ENCODE measurements around the gene ERG28.
"Not testable (repeated sequence)": the region's sequence is repeated elsewhere in the genome, so short reads cannot be mapped to it uniquely, and the experiment has no call there.

ERG28 gene, protein sequence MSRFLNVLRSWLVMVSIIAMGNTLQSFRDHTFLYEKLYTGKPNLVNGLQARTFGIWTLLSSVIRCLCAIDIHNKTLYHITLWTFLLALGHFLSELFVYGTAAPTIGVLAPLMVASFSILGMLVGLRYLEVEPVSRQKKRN

DNA sequence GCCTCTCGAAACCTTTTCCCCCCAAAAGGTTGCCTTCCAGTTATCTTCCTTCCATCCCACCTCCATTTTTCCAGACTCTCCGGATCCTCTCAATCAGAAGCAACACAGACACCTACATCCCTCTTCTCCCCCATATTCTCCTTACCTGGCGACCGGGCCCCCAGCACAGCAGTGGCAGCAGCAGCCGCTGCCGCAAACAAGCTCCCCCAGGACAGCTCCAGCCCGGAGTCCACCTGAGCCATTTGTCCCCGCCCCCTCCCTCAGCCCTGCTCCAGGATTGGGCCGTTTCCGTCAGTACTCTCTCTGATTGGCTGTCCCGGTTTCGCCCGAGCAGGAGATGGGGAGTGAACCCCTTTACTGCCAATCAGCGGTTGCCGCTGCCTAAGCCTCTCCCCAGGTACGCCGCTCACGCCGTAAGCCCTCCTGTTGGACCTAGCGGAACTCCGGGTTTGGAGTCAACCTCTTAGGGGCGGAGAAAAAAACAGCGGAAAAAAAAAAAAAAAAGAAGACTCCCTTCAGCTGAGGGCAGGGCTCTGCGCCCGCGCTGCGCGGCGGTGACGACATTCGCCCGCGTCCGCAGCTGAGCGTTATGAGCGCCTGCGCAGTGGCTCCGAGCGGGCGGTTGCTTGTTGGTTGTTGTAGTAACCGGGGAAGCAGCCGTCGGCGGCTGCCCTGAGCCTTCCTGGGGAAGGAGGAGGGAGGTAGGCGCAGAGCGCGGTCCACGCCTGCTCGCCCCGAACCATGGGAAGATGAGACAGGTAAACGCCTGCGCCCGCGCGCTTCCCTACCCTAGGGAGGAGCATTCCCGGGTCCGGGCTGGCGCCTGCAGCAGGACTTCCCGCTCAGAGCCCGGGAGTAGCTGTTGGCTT, at the start of gene ERG28, which contains the start of gene TTLL5:
ERG28 (minus strand) TSS at position 247 of the 869 bp plus-strand sequence. CDS start 3,374 bp downstream, outside the sequence.
TTLL5 (plus strand) TSS at position 617 of the 869 bp plus-strand sequence. CDS start 1,904 bp downstream, outside the sequence.
- DNase-seq (ENCODE audit: low read depth): peak; percentile 99

DNA sequence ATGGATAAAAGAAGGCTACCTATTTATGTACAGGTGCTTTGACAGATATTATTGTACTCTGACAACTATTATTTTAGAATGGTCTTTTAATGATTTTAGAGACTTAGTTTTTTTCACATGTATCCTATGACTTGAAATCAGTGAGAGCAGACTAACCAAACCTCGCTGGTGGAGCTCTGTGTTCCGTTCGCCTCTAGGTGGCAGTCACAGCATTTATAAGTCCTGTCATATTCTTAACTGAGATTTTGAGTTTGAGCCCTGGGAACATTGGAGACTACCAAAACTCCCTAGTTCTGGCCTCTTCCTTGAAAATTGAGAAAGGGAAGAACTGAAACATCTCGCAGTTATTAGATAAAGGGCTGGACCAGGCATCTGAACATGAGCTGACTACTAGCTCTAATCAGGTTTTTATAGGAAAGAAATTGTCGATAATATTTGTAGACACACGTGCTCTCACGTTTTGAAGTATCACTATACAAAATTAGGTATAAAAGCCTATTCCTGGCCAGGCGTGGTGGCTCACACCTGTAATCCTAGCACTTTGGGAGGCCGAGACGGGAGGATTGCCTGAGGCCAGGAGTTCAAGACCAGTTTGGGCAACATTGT, 48.6 kb upstream of the ERG28 start:
- DNase-seq (ENCODE audit: low read depth): peak; percentile 80

DNA sequence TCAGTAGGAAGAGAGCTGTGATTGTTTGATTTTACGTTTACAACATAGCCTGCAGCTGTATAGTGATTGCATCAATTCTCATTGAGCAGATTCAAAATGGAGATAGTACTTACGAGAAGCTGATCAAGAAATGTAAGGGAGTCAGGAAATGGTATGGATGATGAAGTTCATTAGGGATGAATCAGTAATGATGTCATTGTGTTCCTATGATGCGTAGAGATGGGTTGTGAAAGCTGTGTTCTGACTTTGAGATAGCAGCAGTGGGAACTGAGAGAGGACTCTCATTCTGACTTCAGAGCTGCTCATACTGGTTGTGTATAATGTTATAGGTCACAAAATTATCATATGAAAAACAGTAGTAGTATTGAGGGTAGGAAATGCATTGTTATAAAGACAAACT, 44.3 kb upstream of the ERG28 start:
- no peak for DNase-seq (ENCODE audit: low read depth)

DNA sequence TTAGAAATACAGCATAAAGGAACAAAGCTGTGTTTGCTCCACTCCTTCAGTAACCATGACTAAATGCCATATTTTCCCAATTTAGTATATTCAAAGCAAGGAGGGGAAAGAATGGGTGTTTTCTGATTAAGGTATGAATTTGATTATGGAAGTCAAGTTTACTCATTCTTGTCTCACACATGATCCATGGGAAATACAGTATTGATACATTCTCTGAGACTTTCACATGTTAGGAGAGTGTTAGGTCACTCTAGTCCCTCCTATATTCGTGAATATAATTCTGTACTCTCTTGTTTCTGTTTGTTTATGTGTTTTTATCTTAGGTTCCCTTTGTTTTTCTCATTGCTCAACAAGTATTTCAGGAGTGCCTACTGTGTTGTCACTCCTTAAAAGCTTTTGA, 42.8 kb upstream of the ERG28 start:
- DNase-seq (ENCODE audit: low read depth): no peak

DNA sequence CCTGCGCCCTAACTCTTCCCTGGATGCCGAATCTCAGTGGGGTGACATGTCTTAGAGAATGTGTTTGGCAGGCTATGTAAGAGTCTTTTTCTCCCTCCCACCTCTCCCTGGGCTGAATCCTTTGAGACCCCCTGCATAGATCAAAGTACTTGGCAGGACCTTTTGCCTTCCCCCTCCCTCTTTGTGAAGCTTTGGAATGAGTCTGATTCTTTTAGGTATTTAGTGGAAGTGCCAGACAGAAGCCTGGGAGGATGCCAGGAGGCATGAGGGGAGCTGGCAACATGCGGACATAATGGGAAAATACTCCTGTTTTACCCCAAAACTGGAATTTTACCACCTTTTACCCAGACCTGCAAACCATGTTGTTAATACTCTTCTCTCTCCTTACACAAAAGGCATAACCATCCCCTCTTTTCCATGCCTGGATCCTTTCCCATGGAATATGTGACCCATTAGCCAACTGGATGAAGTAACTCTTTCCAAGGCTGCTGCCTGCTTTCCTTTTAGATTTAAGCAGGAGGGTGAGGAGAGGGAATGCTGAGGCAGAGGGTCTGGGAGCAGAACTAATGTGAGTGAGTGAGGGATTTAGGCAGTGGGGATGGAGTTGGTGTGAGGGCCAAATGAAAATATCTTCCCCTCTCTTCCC, 42.1 kb upstream of the ERG28 start:
- peak; percentile 3 for DNase-seq (ENCODE audit: low read depth)

DNA sequence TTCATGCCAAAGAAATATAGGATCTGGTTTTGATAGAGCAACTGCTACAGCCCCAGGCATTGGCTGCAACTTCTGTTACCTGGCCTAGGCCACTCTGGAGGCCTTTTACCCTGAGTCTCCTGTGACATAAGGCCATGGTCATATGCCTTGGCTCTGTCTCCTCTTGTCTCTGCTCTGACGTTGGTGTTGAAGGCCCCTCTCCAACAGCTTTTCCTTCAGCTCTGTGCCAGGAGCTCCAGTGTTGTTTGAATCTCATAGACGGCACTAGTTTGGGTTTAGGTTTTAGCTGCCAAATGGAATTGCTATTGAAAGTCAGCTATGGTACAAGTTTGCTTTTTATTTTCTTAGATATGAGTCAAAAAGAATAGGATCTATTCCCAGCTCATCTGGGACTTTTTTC, 41.4 kb upstream of the ERG28 start:
- DNase-seq (ENCODE audit: low read depth): no peak

DNA sequence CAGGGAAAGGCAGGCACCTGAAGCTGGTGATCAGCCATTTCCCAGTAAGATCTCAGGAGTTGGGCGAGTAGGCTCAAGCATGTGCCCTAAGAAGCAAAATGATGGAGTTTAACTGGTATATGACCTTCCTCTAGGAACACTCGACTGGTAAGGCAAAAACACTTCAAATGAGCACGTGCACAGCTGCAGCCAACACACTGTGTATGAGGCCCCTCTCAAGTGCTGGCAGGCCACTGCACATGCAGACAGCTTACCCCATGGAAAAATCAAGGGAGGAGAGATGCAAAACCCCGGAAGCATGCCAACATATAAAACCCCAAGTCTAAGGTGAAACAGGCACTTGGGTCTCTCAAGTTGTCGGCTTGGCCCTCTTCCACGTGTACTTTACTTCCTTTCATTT, 39.6 kb upstream of the ERG28 start:
- DNase-seq (ENCODE audit: low read depth): no peak

DNA sequence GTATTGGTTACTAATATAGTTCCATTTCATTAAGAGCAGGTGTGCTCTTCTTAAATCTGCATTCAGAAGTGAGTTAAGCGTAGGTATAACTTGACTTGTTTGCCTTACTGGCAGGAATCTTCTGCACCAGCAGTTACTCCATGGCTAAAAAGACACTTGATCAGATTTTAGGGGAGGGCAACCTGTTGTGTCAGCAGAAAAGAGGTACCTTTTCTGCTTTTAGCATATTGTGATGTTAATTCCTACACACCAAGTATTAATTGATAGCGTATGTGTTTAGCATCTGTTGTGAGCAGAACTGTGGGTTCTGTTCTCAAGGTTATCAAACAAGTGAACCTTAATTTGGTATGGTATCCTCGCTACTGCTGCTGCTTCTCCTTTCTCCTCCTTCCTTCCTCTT, 38.7 kb upstream of the ERG28 start:
- DNase-seq (ENCODE audit: low read depth): no peak

DNA sequence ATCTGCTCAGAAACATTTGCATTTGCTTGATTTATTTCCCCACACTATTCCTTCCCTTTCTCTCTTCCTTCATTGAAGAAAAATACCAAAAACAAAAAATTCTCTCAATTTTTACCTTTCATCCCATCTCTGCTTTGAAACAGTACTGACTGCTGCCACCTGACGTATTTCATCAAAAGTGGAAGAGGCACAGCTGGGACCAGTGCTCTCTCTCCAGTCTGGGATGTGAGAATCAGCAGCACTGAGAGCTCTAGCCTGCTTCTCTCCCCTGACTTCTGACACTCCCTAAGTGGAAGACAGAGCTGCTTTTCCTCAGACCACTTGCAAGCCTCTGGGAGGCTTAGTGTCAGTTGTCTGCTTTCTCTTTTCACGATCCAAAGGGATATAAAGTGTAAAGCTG, 37.2 kb upstream of the ERG28 start:
- DNase-seq (ENCODE audit: low read depth): no peak

DNA sequence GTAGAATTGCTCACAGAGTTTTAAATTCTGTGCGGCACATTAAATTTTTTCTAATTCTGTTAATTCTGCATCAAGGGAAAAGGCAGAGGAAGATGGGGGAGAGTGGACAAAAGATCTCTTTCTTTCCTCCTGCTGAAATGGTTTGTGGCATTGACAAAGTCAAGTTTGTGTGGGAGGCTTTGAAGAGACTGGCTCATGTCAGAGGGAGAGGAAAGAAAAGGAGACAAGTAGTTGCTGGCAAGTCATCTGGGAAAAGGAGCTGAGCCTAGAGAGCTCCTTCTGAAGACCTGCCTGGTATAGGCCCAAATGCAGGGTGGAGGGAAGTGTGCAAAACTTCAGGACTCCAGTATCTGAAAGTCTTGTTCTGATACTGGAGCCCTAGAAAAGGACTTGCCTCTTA, 36.7 kb upstream of the ERG28 start:
- no peak for DNase-seq (ENCODE audit: low read depth)

DNA sequence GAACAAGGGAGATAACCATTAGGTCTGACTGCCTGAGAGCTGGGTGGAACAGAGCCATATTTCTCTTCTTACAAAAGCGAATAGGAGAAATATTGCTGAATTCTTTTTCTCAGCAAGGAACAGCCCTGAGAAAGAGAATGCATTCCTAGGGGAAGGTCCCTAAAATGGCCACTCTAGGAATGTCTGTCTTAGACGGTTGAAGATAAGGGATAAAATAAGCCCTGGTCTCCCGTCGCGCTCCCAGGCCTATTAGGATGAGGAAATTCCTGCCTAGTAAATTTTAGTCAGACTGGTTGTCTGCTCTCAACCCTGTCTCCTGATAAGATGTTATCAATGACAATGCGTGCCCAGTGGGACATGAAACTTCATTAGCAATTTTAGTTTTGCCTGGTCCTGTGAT, 34.3 kb upstream of the ERG28 start:
- not testable (repeated sequence) for DNase-seq (ENCODE audit: low read depth)

DNA sequence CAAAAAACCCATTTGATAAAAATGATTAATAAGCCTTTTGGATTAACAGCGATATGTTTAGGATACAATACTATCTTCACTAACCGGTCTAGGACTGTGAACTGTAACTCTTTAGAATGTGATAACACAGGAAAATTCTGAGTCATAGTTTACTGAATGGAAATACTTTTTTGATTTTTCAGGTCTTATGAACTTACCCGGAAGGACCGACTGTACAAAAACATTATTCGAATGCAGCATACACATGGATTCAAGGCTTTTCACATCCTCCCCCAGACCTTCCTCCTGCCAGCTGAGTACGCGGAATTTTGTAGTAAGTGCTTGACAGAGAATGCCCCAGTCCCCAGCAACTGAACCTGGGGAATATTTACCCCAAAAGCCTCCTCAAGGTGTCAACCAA, 29.3 kb upstream of the ERG28 start:
- DNase-seq (ENCODE audit: low read depth): no peak

DNA sequence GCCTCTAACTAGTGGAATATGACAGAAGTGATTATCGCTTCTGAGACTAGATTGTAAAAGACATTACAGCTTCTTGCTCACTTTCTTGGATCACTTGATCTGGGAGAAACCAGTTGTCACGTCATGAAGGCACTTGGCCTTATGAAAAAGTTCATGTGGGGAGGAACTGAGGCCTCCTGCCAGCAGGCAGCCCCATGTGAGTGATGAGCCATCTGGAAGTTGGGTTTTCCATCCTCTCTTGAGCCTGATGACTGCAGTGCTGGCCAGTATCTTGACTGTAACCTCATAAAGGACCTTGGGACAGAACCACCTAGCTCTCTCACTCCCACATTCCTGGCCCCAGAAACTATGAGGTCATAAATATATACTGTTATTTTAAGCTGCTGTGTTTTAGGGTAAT, 28.3 kb upstream of the ERG28 start:
- peak; percentile 40 for DNase-seq (ENCODE audit: low read depth)

DNA sequence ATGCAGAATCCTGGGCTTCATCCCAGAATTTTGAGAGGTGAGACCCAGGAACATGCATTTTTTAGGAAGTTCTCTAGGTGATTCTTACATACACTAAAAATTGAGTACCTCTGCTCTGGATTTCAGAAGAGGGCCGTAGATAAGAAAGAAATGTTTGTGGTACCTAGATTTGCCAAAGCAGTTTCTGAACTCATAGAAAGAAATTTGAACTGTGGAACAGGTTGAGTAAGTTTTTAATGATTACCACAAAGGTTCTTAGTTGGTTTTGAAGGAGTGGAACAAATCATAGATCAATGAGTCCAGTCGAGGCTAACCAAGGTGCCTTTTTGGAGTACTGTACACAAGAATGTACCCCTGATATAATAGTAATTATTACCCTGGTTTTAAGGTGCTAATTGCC, 25.2 kb upstream of the ERG28 start:
- DNase-seq (ENCODE audit: low read depth): no peak

DNA sequence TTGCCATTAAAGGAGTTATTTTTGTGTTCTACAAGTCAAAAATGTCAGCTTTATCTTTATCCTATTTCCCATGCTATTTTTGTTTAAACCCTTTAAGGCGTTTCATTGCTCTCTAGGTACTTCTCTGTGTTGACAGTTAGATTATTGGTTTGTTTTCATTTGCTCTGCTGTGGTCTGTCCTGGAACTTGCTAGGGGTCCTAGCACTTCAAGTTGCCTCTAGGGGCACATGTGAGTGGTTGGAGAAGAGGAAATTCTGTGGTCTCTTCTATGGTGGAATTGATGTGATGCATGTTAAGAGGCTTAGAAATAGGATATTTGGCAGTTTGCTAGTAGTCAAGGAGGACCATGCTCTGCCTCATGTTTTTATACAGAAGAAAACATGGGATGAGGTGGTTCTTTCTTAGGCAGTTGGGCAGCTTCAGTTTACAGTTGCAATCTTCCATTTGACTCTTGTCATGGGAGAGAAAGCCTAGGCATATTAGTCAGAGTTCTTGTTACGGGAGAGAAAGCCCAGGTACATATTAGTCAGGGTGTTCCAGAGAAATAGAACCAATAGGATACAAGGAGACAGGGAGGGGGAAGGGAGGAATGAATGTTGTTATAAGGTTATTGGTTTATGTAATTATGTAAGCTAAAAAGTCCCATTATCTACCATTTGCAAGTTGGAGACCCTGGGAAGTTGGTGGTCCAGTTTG, 14.7 kb upstream of the ERG28 start:
- no peak for DNase-seq (ENCODE audit: low read depth)

DNA sequence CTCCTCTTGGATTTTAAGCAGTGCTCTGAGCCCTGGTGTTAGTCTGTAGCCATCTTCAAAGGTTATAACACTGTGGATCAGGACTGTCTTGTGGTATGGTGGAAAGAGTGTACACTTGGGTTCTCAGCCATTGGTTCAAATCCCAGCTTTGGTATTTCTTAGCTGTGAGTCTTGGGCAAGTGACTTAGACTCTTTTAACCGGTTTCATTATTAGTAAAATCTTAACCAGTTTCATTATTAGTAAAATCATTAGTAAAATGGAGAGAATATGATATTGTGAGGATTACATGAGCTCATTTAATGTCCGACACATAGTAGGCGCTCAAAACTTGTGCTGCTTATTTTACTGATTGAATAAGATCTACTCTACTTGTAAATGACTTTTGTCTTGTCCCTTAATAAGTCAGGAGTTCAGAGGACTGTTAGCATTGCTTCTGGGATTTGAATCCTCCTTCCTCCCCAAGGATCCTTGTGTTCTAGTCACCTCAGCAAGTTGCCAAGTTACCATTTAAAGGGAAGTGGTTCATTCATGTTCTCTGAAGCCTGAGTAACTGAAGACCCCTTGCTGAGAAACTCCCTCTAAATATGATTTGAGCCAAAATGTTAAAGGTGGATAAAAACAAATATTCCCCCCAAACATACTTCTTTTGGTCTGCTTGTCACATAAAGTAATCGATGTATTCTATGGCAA, 12.8 kb upstream of the ERG28 start:
- DNase-seq (ENCODE audit: low read depth): no peak

DNA sequence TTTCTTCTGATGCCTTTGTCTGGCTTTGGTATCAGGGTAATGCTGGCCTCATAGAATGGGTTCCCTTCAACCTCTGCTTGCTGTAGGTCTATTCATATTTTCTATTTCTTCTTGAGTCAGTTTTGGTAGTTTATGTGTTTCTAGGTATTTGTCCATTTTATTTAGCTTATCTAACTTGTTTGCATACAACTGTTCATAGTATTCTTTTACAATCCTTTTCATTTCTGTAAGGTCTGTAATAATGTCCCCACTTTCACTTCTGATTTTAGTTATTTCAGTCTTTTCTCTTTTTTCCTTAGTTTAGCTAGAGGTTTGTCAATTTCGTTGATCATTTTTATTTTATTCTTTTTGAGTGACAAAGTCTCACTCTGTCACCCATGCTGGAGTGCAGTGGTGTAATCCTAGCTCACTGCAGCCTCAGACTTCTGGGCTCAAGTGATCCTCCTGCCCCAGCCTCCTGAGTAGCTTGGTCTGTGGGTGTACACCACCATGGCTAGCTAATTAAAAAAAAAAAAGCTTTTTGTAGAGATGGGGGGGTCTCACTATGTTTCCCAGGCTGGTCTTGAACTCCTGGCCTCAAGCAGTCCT, 12.0 kb upstream of the ERG28 start:
- no peak for DNase-seq (ENCODE audit: low read depth)

DNA sequence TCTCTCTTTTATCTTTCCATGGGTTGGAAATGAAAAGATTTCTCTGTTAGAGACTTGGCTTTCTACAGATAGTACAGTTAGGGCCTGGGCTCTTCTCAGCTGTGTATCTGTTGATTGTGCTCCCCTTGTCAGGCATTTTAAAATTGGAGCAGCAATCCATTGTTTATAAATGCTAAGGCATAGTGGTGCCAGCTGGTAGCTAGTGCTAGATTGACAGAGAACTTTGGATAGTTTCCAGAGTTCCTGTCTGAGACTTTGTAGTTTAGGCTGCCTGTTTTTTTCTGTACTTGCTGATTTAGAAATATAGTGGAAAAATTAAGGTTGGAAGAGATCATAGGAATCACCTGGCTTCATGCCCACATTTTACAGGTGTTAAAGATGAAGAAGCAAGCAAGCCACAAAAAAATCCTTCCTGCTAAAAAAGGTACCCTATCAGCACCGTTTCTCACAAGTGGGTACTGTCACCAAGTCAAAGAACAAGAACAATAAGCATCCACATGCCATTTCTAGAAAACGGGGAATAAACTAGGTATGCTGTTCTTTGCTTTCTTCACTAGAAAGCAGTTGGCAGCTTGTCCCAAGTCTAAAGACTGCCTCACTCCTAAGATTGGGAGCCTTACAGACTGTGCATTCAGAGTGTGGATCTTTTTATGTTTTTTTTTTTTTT, 6.6 kb upstream of the ERG28 start:
- DNase-seq (ENCODE audit: low read depth): no peak

DNA sequence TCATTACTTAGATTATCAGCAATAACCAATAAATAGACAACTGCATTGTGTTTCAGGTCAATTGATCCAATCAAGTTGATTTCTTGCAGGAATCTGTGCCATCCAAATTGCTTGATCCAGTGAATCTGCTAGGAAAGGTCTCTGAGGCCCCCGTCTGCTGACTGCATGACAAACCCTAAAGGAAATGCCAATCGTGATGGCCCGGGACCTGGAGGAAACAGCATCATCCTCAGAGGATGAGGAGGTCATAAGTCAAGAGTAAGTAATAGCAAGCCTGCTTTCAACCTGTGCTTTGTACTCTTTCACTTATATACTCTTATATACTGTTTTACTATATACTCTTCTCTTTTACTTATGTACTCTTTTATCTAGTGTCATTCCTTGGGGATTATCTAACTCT, 2.3 kb upstream of the ERG28 start:
- no peak for DNase-seq (ENCODE audit: low read depth)

DNA sequence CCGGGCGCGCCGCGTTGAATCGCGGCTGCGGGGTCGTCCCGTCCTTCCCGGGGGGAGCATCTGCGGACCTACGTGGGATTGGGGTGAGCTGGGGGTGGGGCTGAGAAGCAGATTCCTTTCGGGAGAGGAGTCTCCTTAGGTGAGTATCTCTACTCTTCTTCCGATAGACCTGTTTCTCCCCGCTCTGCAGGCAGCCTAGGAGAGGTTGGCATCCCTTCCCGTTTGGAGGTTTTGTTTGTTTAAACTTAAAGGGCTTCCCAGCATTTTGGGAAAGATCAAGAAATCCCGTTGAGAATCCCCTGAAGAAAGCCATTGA, 781 bp upstream of the ERG28 start:
- DNase-seq (ENCODE audit: low read depth): no peak

DNA sequence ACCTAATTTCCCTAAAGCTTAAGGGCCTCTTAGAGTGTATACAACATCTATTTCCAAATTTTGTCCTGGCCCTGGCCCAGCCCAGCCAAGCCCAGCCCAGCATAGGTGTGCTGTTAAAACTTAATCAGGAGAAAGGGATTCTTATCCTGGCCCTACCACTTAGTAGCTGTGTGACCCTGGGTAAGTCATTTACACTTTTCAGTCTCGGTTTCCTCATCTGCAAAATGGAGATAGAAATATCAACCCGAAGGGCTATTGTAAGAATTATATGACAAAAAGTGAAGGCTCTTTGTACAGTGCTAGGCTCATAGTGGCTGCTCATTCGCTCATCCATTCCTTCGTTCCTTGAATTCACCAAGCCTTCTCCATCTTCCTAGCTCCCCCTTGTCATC, 442 bp downstream of the ERG28 start:
- DNase-seq (ENCODE audit: low read depth): no peak
